ENCODE data around the gene WSCD1.

DNA sequence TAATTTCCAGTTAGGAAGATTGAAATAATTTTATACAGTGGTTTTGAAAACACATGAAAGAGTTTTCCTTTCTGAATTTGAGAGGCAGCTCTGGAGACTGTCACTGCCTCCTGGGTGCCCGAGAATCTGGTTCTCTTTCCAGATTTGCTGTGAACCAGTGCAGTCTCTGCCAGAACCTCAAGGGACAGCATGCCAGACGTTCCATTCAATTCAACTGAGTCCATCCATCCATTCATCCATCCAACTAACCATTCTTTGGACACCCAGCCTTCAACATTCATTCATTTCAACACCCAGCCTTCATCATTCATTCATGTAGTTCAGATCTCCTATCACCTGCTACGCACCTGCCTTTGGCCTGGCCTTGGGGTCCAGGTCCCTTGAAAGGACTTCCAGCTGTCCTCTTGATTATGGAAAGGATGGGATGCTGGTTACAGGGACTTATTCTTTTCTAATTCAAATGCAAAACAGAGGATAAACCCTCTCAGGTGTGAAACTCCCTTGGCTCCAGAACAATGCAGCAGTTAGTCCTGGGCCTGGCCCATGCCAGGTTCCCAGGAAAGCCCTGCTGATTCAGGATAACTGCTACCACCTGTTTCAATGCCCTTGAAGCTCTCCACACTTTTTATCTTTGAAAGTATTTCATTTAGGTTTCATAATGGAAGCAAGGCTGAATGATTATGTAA lies 68.7 kb downstream of the WSCD1 start:
- TF ChIP-seq CTCF (IDR thresholded peaks at IDR 0.05; ENCODE audit: low read depth, low read length) (no peak), EZH2phosphoT487 (IDR thresholded peaks at IDR 0.05; ENCODE audit: low read depth) (no peak)
